Mucosa of descending colon (tissue), 3 donors: ENCODE results near the gene KIF12. TPM values are rescaled to one million over a fixed set of nuclear protein-coding genes. Genes with fewer than 3 reads are reported as not detected.
A peak's percentile ranks its signal among the peaks of the same experiment; 100 is the strongest.

Experiments used
- ATAC-seq: fragments of 200-7000 bp; cut with Tn5 transposase; one replicate; pipeline ENCODE4 v1.9.1; 2020; ENCODE audit warnings: mild to moderate bottlenecking, moderate library complexity
- DNase-seq, 3 donors: peaks; one replicate each; pipeline ENCODE4 v3.0.0-alpha.2; 2020
- H3K36me3 ChIP-seq: fragments of 200-600 bp; one replicate; pipeline ENCODE4 v1.8.0; 2021; ENCODE audit warnings: low read depth, mild to moderate bottlenecking
- H3K4me1 ChIP-seq: fragments of 200-600 bp; one replicate; pipeline ENCODE4 v1.8.0; 2021; ENCODE audit warnings: low read depth, mild to moderate bottlenecking
- H3K4me3 ChIP-seq: fragments of 200-600 bp; one replicate; pipeline ENCODE4 v1.8.0; 2021; ENCODE audit warnings: mild to moderate bottlenecking
- H3K9me3 ChIP-seq: fragments of 200-600 bp; one replicate; pipeline ENCODE4 v1.8.0; 2021; ENCODE audit warnings: mild to moderate bottlenecking
- intact Hi-C, 2 donors: fragments of 100-400 bp; cut with DNase I in 1 of 2; cut with micrococcal nuclease in 1 of 2; formaldehyde crosslinking; loops; one replicate each; pipeline versions ENCODE4 v1.11.0 to v1.11.1; 2022; cut with DNase I, micrococcal nuclease
- total RNA-seq, 3 donors: library from RNA; stranded (reverse); fragmentation: NEBNext Ultra II Directional in 2 of 3; extraction: Animal tissue kit (Norgen Biotek cat#: 25700) in 2 of 3; gene quantifications; one replicate each; pipeline versions ENCODE4 v1.2.1 to v1.2.4, GENCODE V29; 2021 to 2023
- TF ChIP-seq, protein P1 (sequence below): fragments of 200-600 bp; IDR thresholded peaks from one replicate; pipeline ENCODE4 v1.8.0; 2022; ENCODE audit warnings: antibody characterized with exemption, mild to moderate bottlenecking
- donor health status: DM: no; HTN: no; CAD: no; lungs with moderate emphysema.
- donor health status: DM: no; HTN: no; CAD: no.
- donor health status: DM: no; HTN: yes; CAD: no.

Gene KIF12
- total RNA-seq, 3 donors from 2014 or later, result 12.3 to 36.9 (median 13.6) TPM

DNA sequence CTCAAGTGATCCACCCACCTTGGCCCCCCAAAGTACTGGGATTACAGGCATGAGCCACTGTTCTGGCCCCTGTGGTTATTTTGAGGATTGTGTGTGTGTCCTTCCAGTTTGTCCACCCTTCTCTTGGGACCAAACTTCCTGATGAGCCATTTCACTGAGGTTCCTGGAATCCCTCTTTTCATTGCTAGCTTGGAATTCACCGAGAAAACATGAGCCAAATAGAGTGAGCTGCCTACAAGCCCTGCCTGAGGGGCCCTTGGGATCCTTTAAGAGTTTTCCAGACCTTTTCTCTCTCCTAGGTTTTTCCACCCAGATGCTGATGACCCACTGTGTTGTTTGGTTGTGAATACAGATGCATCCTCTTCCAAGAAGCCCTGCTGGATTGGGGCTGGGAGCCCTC is 13.2 kb upstream of the KIF12 start:
- intact Hi-C loops, result no loop called here
- TF ChIP-seq, protein P1, sequence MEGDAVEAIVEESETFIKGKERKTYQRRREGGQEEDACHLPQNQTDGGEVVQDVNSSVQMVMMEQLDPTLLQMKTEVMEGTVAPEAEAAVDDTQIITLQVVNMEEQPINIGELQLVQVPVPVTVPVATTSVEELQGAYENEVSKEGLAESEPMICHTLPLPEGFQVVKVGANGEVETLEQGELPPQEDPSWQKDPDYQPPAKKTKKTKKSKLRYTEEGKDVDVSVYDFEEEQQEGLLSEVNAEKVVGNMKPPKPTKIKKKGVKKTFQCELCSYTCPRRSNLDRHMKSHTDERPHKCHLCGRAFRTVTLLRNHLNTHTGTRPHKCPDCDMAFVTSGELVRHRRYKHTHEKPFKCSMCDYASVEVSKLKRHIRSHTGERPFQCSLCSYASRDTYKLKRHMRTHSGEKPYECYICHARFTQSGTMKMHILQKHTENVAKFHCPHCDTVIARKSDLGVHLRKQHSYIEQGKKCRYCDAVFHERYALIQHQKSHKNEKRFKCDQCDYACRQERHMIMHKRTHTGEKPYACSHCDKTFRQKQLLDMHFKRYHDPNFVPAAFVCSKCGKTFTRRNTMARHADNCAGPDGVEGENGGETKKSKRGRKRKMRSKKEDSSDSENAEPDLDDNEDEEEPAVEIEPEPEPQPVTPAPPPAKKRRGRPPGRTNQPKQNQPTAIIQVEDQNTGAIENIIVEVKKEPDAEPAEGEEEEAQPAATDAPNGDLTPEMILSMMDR, result no peak
- Histone ChIP-seq H3K36me3 (no peaks in the 10 kb centered on the region), H3K9me3 (no peaks in the 10 kb centered on the region), H3K4me3 (no peak overlapping the region), H3K4me1 (peaks cover 4% of the 10 kb centered on the region)
- no peak for ATAC-seq
- DNase-seq, result no peak

- DNase-seq (no peak), ATAC-seq (no peak)
- intact Hi-C loops, result no loop called here
- Histone ChIP-seq H3K9me3 (no peaks in the 10 kb centered on the region), H3K36me3 (no peaks in the 10 kb centered on the region), H3K4me3 (no peak overlapping the region), H3K4me1 (peaks cover 4% of the 10 kb centered on the region)
- TF ChIP-seq, protein P1, result no peak
Observed at GRCh38 chr9:114110180-114110579, 11.1 kb upstream of the KIF12 start.

DNA sequence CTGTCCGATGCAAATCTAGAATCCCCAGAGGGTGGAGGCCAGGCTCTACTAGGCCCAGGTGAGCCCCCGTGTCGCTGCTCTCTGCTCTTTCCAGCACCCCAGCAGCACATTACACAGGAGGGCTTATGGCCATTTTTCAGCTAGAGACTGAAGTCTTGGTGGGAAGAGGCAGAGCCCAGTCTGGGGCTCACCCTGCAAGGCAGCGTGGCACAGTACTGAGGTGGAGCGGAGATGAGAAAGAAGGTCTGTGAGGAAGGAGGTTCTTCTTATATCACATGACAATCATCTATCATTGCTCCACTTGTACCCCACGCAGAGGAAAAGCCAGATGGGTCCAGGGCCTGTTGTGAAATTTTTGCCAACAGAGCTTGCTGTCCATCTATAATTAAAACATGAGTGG is 10.0 kb upstream of the KIF12 start:
- TF ChIP-seq, protein P1, result no peak
- Histone ChIP-seq H3K9me3 (no peaks in the 10 kb centered on the region), H3K36me3 (no peaks in the 10 kb centered on the region), H3K4me1 (peaks cover 4% of the 10 kb centered on the region), H3K4me3 (no peak overlapping the region)
- ATAC-seq (no peak), DNase-seq (no peak)
- intact Hi-C loops, result loop anchor here (5.0 to 10.0 kb wide), 2 partner anchors 183 to 186 kb away; no protein-coding TSS in a partner anchor

- peaks cover 2% of the 10 kb centered on the region for H3K4me1 ChIP-seq
- TF ChIP-seq, protein P1, result peak; percentile 90
Observed at GRCh38 chr9:114108016-114108833, 9.1 kb upstream of the KIF12 start.

GRCh38 chr9:114107286-114108001 is 8.4 kb upstream of the KIF12 start:
- no peak overlapping the region for H3K4me3 ChIP-seq
- H3K9me3 ChIP-seq, result no peaks in the 10 kb centered on the region
- intact Hi-C loops, result loop anchor here (5.0 to 10.0 kb wide), 2 partner anchors 185 to 187 kb away; no protein-coding TSS in a partner anchor
- no peak for DNase-seq
- H3K36me3 ChIP-seq, result no peaks in the 10 kb centered on the region
- H3K4me1 ChIP-seq, result no peaks in the 10 kb centered on the region
- TF ChIP-seq, protein P1, result no peak
- peak; percentile 55 for ATAC-seq

More at GRCh38 chr9:114108016-114108833, 9.1 kb upstream of the KIF12 start:
- H3K36me3 ChIP-seq, result no peaks in the 10 kb centered on the region
- H3K4me3 ChIP-seq, result no peak overlapping the region
- H3K9me3 ChIP-seq, result no peaks in the 10 kb centered on the region
- intact Hi-C loops, result loop anchor here (5.0 to 10.0 kb wide), 2 partner anchors 184 to 187 kb away; no protein-coding TSS in a partner anchor
- ATAC-seq, result peak; percentile 99
- peak; percentile 70 to 87 (median 85) for DNase-seq
